Activated CD4-positive, alpha-beta T cell treated with anti-CD3 and anti-CD28 coated beads for 24 hours (primary cell): Measurements from ENCODE around the gene ARRDC4.
"Not testable (repeated sequence)": the region's sequence is repeated elsewhere in the genome, so short reads cannot be mapped to it uniquely, and the experiment has no call there.

Experiments used
- DNase-seq, 2 donors: peaks; one replicate each; pipeline ENCODE4 v3.0.0-alpha.2; 2020; ENCODE audit warnings: low read depth in 2 of 2

ARRDC4 gene

DNA sequence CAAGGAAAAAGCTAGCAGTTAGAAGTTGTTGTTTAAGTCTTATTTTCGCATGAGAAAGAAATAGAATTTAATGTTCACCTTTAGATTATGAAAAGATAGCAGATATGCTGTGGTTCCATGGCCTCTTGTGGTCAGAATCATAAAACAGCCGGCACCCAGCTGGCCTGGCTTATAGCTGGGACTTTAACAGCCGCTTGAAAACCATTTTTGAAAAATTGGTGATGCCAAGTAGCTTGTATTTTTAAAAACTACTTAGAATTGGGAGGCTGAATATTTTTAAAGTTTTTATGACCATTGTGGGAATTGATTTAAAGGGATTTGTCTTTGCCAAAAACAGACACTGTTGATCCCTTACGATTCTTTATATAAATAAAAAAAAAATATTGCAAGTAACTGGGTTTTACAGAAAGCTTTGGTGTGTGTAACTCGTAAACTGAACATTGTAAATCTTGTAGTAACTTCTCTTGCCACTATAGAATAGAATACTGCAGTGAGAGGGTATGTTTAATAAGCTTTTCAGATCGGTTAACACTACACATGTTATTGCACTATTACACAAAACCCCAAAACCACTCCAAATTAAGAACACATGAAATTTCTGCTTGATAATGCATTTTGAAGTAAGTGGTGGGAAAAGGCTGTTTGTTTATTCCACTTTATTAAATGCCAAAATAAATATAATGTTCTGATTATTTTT, 6.6 kb downstream of the ARRDC4 start:
- no peak for DNase-seq

DNA sequence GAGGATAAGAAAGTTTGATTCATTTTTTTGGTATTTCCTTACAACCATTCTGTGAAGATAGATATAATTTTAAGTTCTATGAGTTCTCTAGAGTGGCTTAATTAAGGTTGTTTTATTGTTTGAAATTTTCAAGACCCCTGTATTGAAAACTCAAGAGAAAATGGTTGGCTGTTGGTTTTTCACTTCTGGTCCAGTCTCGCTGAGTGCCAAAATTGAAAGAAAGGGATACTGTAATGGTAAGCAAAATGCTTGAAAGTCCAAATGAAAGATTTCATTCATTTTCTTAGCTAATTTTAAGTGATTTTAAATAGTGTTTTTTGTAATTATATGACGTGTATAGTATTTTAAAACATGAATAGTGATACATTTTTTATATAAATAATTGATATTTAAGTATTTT, 7.4 kb downstream of the ARRDC4 start:
- DNase-seq = no peak

DNA sequence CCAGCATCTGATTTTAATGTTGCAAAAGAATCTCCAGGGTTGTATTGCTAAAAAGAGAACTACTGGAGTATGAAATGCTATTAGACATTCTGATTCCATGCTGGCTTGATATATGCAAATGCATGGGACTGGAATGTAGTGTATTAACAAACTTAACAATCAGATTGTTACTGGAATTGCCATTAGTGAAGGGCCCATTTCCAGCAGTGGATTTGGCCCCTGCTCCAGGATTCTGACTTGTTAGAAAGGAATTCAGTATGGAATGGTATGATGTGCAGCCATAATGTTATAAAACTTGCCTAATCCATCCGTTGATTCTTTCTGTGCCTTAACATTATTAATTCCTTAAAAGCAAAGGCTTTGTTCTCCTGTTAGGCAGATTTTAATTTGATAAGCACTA, 7.9 kb downstream of the ARRDC4 start:
- DNase-seq = no peak

GRCh38 chr15:97972366-97972765, 11.9 kb downstream of the ARRDC4 start:
- no peak for DNase-seq

DNA sequence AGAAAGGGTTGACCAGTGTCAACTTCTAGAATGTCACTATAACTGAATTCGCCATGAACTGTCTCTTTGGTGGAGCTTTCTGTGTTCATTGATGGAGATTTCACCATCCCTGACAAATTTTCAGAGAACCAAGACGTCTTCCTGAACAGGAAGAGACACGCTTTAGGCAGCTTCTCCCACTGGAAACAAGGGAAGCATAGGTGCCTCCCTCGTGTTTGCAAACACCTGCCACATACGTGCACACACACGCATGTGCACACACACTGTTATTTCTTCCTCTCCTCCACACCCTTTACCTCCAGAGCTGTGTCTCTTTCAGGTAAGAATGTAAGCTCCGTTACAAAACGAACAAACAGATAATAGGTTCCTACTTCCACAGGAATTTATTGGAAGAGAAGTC, 15.6 kb downstream of the ARRDC4 start:
- no peak for DNase-seq

- DNase-seq = no peak
Measured at GRCh38 chr15:97976766-97977503, 16.4 kb downstream of the ARRDC4 start.

DNA sequence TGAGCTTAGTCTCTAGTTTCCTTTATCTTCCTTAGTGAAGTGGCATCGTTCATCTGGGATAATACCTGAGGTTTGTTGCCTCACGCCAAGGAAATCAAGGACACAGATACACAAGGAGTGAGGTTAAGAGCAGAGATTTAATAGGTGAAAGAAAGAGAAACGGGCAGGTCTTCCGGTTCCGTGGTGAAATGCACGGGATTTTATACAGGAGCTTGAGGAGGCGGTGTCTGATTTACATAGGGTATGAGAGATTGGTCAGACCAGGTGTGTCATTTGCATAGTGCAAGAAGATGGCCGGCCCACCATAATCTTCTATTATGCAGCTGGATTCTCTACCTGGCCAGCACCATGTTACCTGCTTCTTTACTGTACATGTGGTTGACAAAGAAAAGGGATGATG, 17.2 kb downstream of the ARRDC4 start:
- no peak for DNase-seq

- no peak for DNase-seq
Measured at GRCh38 chr15:97978401-97979139, 18.1 kb downstream of the ARRDC4 start.

DNA sequence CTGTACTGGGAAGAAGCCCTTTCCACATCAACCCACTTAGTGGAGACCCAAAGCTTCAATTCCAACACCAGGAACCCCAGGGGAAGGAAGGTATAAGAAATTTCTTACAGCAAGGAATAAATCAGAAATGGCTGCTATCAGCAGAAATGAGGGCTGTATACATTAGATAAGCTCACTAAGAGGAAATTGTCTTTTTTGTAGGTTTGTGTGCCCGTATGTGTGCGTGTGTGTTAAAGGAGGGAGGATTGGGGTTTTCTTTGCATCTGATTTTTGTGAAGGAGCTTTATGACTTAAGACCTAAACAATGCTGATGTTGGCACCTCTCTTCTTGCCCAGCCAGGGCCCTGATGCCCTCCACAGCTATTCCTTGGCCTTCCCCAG, 18.6 kb downstream of the ARRDC4 start:
- DNase-seq = no peak

GRCh38 chr15:97981058-97981457, 20.6 kb downstream of the ARRDC4 start:
- no peak for DNase-seq

DNA sequence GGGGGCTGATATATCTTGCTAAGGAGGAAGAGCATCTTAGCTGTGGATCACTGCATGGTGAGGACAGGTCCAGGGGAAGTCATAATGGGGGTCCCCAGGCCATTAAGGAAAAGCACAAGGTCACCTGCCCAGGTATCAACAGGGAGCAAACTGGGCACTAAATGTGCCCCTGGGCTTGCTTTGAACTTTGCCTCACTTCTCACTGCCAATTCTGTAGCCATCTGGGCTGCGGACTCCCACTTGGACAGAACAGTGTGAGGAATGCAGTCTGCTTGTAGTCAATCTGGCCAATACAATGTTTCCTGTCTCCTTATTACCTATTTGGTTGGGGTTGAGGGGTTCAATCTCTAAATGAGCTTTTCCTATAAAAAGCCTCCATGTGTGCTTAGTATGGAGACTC, 21.3 kb downstream of the ARRDC4 start:
- no peak for DNase-seq

DNA sequence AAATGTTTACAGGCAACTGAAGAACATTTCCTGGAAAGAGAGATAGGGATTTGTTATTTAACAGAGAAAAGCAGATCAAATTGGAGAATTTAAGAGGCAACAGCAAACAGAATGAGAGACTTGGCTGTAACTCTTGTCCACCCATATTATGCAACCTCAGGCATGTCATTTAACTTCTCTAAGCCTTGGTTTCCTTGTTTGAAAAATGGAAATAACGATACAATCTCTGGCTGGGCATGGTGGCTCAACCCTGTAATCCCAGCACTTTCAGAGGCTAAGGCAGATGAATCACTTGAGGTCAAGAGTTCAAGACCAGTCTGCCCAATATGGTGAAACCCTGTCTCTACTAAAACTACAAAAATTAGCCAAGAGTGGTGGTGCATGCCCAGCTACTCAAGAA, 23.7 kb downstream of the ARRDC4 start:
- DNase-seq = no peak

GRCh38 chr15:97985979-97986378, 25.5 kb downstream of the ARRDC4 start:
- not testable (repeated sequence) for DNase-seq

- DNase-seq = no peak
Measured at GRCh38 chr15:97986781-97987180, 26.3 kb downstream of the ARRDC4 start.

- no peak for DNase-seq
Measured at GRCh38 chr15:97989299-97989698, 28.8 kb downstream of the ARRDC4 start.

GRCh38 chr15:97991972-97992541, 31.6 kb downstream of the ARRDC4 start:
- no peak for DNase-seq

- DNase-seq = no peak
Measured at GRCh38 chr15:97992823-97993222, 32.3 kb downstream of the ARRDC4 start.

GRCh38 chr15:97993310-97993738, 32.8 kb downstream of the ARRDC4 start:
- no peak for DNase-seq

- DNase-seq = no peak
Measured at GRCh38 chr15:97994236-97994635, 33.7 kb downstream of the ARRDC4 start.

- DNase-seq = no peak
Measured at GRCh38 chr15:97995192-97995591, 34.7 kb downstream of the ARRDC4 start.

DNA sequence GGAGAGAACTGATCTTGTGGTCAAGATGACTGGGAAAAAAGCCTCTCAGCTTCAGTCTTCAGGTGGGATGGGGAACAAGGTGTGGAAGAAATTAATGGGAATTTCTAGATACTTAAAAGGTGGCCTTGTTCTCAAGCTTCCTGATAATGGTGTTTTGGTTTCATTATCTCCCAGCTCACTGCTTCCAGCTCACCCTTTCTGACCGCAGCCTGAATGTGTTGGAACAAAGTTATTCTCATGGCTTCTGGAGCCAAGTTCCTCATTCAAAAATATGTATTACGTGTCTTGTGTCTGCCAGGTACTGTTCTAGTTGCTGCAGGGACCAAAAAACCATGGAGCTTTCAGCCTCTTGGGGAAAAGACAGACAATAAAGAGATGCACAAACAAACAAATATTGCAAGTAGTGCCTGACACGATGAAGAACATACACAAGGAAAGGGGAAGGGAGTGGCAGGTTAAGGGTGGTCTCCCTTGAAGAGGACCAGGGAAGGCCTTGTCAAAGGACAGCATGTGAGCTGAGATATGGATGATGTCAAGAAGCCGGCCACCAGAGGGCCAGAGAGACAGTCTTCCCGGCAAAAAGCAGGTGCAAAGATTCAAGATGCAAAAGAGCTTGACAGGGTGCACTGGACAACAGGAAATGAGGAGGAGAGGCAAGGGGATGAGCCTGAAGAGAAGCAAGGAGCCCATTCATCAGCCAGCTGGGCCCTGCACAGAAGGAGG, 35.5 kb downstream of the ARRDC4 start:
- no peak for DNase-seq
